Right lobe of liver (tissue), 4 donors: ENCODE results near the gene AASDH.

Experiments
- POLR2A ChIP-seq: fragments of 450-650 bp; IDR thresholded peaks from one replicate; pipeline ENCODE4 v1.6.1; 2017; ENCODE audit warnings: antibody characterized with exemption, mild to moderate bottlenecking
- TF ChIP-seq, protein P1 (sequence below), 4 donors: fragments of 200-600 bp in 3 of 4; fragments of 450-650 bp in 1 of 4; IDR thresholded peaks; one replicate each; pipeline versions ENCODE4 v1.5.1 to v1.8.0; 2016 to 2022; ENCODE audit warnings: antibody characterized with exemption in 4 of 4, mild to moderate bottlenecking in 2 of 4
- donor health status: DM: no; HTN: no; CAD: no.
- donor health status: DM: no; HTN: no; CAD: no.
- donor health status: DM: no; HTN: yes; CAD: no.

DNA sequence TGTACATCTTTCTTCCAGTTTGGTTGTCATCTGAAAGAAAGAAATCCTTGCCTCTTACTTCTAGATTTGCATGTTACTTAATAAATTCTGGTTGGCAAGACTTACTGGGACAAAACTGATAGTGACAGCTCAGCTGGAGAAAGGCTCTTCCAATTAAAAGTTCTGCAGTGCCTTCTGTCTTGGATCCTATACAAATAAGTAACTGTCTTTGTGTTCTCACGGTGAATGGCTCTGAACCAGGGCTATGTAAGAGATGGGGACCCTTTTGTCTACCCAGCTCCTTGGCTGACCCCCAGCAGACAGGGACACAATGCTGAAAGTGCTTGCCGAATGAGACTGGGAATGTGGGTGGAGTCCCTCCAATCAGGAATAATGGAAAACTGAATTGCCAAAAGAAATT, 89.5 kb downstream of the AASDH start:
- TF ChIP-seq, protein P1, sequence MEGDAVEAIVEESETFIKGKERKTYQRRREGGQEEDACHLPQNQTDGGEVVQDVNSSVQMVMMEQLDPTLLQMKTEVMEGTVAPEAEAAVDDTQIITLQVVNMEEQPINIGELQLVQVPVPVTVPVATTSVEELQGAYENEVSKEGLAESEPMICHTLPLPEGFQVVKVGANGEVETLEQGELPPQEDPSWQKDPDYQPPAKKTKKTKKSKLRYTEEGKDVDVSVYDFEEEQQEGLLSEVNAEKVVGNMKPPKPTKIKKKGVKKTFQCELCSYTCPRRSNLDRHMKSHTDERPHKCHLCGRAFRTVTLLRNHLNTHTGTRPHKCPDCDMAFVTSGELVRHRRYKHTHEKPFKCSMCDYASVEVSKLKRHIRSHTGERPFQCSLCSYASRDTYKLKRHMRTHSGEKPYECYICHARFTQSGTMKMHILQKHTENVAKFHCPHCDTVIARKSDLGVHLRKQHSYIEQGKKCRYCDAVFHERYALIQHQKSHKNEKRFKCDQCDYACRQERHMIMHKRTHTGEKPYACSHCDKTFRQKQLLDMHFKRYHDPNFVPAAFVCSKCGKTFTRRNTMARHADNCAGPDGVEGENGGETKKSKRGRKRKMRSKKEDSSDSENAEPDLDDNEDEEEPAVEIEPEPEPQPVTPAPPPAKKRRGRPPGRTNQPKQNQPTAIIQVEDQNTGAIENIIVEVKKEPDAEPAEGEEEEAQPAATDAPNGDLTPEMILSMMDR (IDR thresholded peaks at IDR 0.05), result no peak
- no peak for TF ChIP-seq POLR2A
